Adipose tissue (tissue), 3 donors: Measurements from ENCODE around the gene DRAM1. TPM values are rescaled to one million over a fixed set of nuclear protein-coding genes. Genes with fewer than 3 reads are reported as not detected.
"Not testable (repeated sequence)": the region's sequence is repeated elsewhere in the genome, so short reads cannot be mapped to it uniquely, and the experiment has no call there.

Experiments used
- H3K27ac ChIP-seq: one replicate; pipeline ENCODE4 v1.5.1; 2013; ENCODE audit warnings: low read depth, low read length
- WGBS, 3 donors: extraction: QIAGEN DNeasy Blood & Tissue Kit; methylation state at CpG; one replicate each; pipeline ENCODE4 v1.1.7; 2013; 5-methylcytosine and 5-hydroxymethylcytosine counted together
- polyA plus RNA-seq, 3 donors: library from polyadenylated mRNA; stranded (reverse); fragments of 200-250 nt; gene quantifications; one replicate each; pipeline ENCODE4 v1.2.3, GENCODE V29; 2013
- donor health status: healthy with polysubstance abuse.
- donor health status: Bipolar disorder and iron deficiency.
- donor health status: healthy.

The DRAM1 gene
- polyA plus RNA-seq, 3 donors, result 3.9 to 30.8 (median 13.1) TPM

- no peak overlapping the region for H3K27ac ChIP-seq
- 82 to 89% (median 89%) methylated on average over 4 of the region's 4 CpGs for WGBS, 3 donors
These were observed 8.7 kb downstream of the DRAM1 start for GRCh38 chr12:101885912-101886561.

GRCh38 chr12:101889211-101889752 lies 11.9 kb downstream of the DRAM1 start:
- no peak overlapping the region for H3K27ac ChIP-seq
- WGBS, 3 donors, result 49 to 82% (median 60%) methylated on average over 6 of the region's 6 CpGs

- H3K27ac ChIP-seq, result no peak overlapping the region
- WGBS, 3 donors, result 5 to 8% (median 6%) methylated on average over 3 of the region's 3 CpGs
These were observed 14.1 kb downstream of the DRAM1 start for GRCh38 chr12:101891462-101891971.

- H3K27ac ChIP-seq, result no peak overlapping the region
These were observed 15.4 kb downstream of the DRAM1 start for GRCh38 chr12:101892794-101893193.

GRCh38 chr12:101901777-101902176 lies 24.4 kb downstream of the DRAM1 start:
- 61 to 78% (median 73%) methylated on average over 3 of the region's 3 CpGs for WGBS, 3 donors

GRCh38 chr12:101902641-101903040 lies 25.3 kb downstream of the DRAM1 start:
- WGBS, 3 donors, result 61 to 78% (median 75%) methylated on average over 8 of the region's 8 CpGs
- no peak overlapping the region for H3K27ac ChIP-seq

More at GRCh38 chr12:101901777-101902176, 24.4 kb downstream of the DRAM1 start:
- no peak overlapping the region for H3K27ac ChIP-seq

GRCh38 chr12:101906226-101906625 lies 28.8 kb downstream of the DRAM1 start:
- 64 to 75% (median 64%) methylated on average over 2 of the region's 2 CpGs for WGBS, 3 donors
- H3K27ac ChIP-seq, result no peak overlapping the region

- no peak overlapping the region for H3K27ac ChIP-seq
- WGBS, 3 donors, result 82 to 96% (median 94%) methylated on average over 3 of the region's 3 CpGs
These were observed 31.0 kb downstream of the DRAM1 start for GRCh38 chr12:101908395-101908794.

- WGBS, 3 donors, result 40 to 82% (median 74%) methylated on average over 7 of the region's 7 CpGs
- no peak overlapping the region for H3K27ac ChIP-seq
These were observed 32.3 kb downstream of the DRAM1 start for GRCh38 chr12:101909646-101910045.

- WGBS, 3 donors, result 76 to 86% (median 82%) methylated on average over 5 of the region's 5 CpGs
- H3K27ac ChIP-seq, result no peak overlapping the region
These were observed 38.5 kb downstream of the DRAM1 start for GRCh38 chr12:101915841-101916240.

GRCh38 chr12:101918805-101919204 lies 41.4 kb downstream of the DRAM1 start:
- 93 to 94% (median 93%) methylated on average over 4 of the region's 4 CpGs for WGBS, 3 donors
- not testable (repeated sequence) for H3K27ac ChIP-seq

GRCh38 chr12:101919447-101919846 lies 42.1 kb downstream of the DRAM1 start:
- H3K27ac ChIP-seq, result no peak overlapping the region
- WGBS, 3 donors, result 87 to 94% (median 92%) methylated on average over 3 of the region's 3 CpGs

GRCh38 chr12:101920906-101921305 lies 43.5 kb downstream of the DRAM1 start:
- 87 to 93% (median 90%) methylated on average over 2 of the region's 2 CpGs for WGBS, 3 donors
- H3K27ac ChIP-seq, result no peak overlapping the region

GRCh38 chr12:101923045-101923718 lies 45.8 kb downstream of the DRAM1 start:
- 93 to 97% (median 97%) methylated on average over 8 of the region's 8 CpGs for WGBS, 3 donors
- no peak overlapping the region for H3K27ac ChIP-seq

- peak overlapping the region; percentile 49 for H3K27ac ChIP-seq
- WGBS, 3 donors, result 79 to 99% (median 93%) methylated on average over 3 of the region's 3 CpGs
These were observed 47.2 kb downstream of the DRAM1 start for GRCh38 chr12:101924618-101925017.

- H3K27ac ChIP-seq, result no peak overlapping the region
- 31 to 87% (median 39%) methylated on average over 4 of the region's 4 CpGs for WGBS, 3 donors
These were observed 48.0 kb downstream of the DRAM1 start for GRCh38 chr12:101925361-101925760.

GRCh38 chr12:101925935-101926334 lies 48.6 kb downstream of the DRAM1 start:
- H3K27ac ChIP-seq, result no peak overlapping the region
- 68 to 73% (median 69%) methylated on average over 6 of the region's 6 CpGs for WGBS, 3 donors

GRCh38 chr12:101927036-101927435 lies 49.7 kb downstream of the DRAM1 start:
- no peak overlapping the region for H3K27ac ChIP-seq

- no peak overlapping the region for H3K27ac ChIP-seq
- 63 to 80% (median 70%) methylated on average over 4 of the region's 4 CpGs for WGBS, 3 donors
These were observed 50.6 kb downstream of the DRAM1 start for GRCh38 chr12:101927999-101928398.

GRCh38 chr12:101928556-101928955 lies 51.2 kb downstream of the DRAM1 start:
- 82 to 87% (median 84%) methylated on average over 5 of the region's 5 CpGs for WGBS, 3 donors
- H3K27ac ChIP-seq, result no peak overlapping the region
